Measurements from ENCODE around the gene GRK5.

DNA sequence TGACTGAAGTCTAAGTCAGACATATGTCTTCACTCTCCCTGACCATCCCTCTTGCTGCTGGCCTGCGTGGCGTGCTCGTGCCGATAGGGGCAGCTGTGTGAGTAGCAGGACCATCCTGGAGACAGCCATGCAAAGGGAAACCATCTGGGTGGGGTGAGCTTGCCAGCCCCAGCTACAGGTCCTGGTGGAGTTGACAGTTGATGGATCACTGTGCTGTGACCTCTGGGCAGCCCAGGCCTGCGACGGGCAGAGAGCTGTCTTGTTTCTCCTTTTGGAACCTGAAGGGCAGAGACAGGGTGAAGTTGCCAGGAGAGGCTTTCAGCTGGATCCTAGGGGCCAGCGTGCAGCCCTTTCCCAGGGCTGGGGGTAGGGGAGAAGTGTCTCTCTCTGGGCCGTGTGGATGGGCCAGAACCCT is 44.7 kb downstream of the GRK5 start:
- TF ChIP-seq POLR2A (IDR thresholded peaks at IDR 0.05): no peak
- peak in 1 of 7 experiments; percentile 19 for TF ChIP-seq CTCF (IDR thresholded peaks at IDR 0.05)
